ENCODE results near the gene GRK5.
A peak's percentile ranks its signal among the peaks of the same experiment; 100 is the strongest.

GRCh38 chr10:119416855-119417254 lies 209.5 kb downstream of the GRK5 start:
- peak; percentile 68 to 80 (median 73) for TF ChIP-seq CTCF (IDR thresholded peaks at IDR 0.05)
- TF ChIP-seq POLR2A (IDR thresholded peaks at IDR 0.05), result no peak
- peak in 1 of 4 donors; percentile 35 for TF ChIP-seq POLR2AphosphoS5 (IDR thresholded peaks at IDR 0.05)

Data from sigmoid colon (tissue), 4 donors.